Liver (tissue), 3 donors: ENCODE results near the gene B3GALNT1.

ENCODE experiments used
- ATF3 ChIP-seq: IDR thresholded peaks from 2 replicates; pipeline ENCODE4 v1.6.1; 2016; ENCODE audit warnings: antibody characterized with exemption
- CTCF ChIP-seq: fragments of 150-350 bp; IDR thresholded peaks from 2 replicates; pipeline ENCODE4 v1.5.1; 2017; ENCODE audit warnings: improper control_type of control experiment, low read depth, low read length; ENCODE audit not compliant: missing input control
- EGR1 ChIP-seq, 2 donors: IDR thresholded peaks; 2 replicates each; pipeline ENCODE4 v1.6.1; 2016 to 2018; ENCODE audit warnings: antibody characterized with exemption in 2 of 2, low read depth in 2 of 2
- FOXA1 ChIP-seq: IDR thresholded peaks from 2 replicates; pipeline ENCODE4 v1.6.1; 2016; ENCODE audit warnings: antibody characterized with exemption
- FOXA2 ChIP-seq: IDR thresholded peaks from 2 replicates; pipeline ENCODE4 v1.6.1; 2016; ENCODE audit warnings: antibody characterized with exemption
- GABPA ChIP-seq, 2 donors: IDR thresholded peaks in 1 of 2; conservative IDR thresholded peaks in 1 of 2; 2 replicates each; pipeline ENCODE4 v1.6.1; 2016; ENCODE audit warnings: antibody characterized with exemption in 2 of 2, mild to moderate bottlenecking in 1 of 2, moderate library complexity in 1 of 2
- HNF4A ChIP-seq, 2 donors: conservative IDR thresholded peaks; 2 replicates each; pipeline ENCODE4 v1.6.1; 2016; ENCODE audit warnings: antibody characterized with exemption in 2 of 2, mild to moderate bottlenecking in 2 of 2
- JUND ChIP-seq, 2 donors: IDR thresholded peaks; 2 replicates each; pipeline ENCODE4 v1.6.1; 2016; ENCODE audit warnings: antibody characterized with exemption in 2 of 2
- RAD21 ChIP-seq, 2 donors: IDR thresholded peaks; 2 replicates each; pipeline ENCODE4 v1.6.1; 2016; ENCODE audit warnings: antibody characterized with exemption in 2 of 2, mild to moderate bottlenecking in 2 of 2
- REST ChIP-seq: IDR thresholded peaks from 2 replicates; pipeline ENCODE4 v1.6.1; 2016; ENCODE audit warnings: antibody characterized with exemption, mild to moderate bottlenecking
- SP1 ChIP-seq: IDR thresholded peaks from 2 replicates; pipeline ENCODE4 v1.6.1; 2018; ENCODE audit warnings: antibody characterized with exemption, mild to moderate bottlenecking
- TAF1 ChIP-seq: conservative IDR thresholded peaks from 2 replicates; pipeline ENCODE4 v1.6.1; 2016; ENCODE audit warnings: antibody characterized with exemption, mild to moderate bottlenecking
- YY1 ChIP-seq: IDR thresholded peaks from 2 replicates; pipeline ENCODE4 v1.6.1; 2016; ENCODE audit warnings: antibody characterized with exemption, mild to moderate bottlenecking
- ZBTB33 ChIP-seq: IDR thresholded peaks from 2 replicates; pipeline ENCODE4 v1.6.1; 2016; ENCODE audit warnings: antibody characterized with exemption
- donor health status: healthy.
- donor health status: healthy.

- TF ChIP-seq CTCF = no peak
- no peak for TF ChIP-seq YY1
- no peak for TF ChIP-seq FOXA1
- TF ChIP-seq GABPA (IDR thresholded peaks at IDR 0.05 in 1 of 2, conservative IDR thresholded peaks at IDR 0.05 in 1 of 2) = no peak
- no peak for TF ChIP-seq RAD21 (IDR thresholded peaks at IDR 0.05)
- no peak for TF ChIP-seq ZBTB33
- TF ChIP-seq ATF3 = no peak
- no peak for TF ChIP-seq EGR1 (IDR thresholded peaks at IDR 0.05; ENCODE audit: low read depth in 2 of 2)
- no peak for TF ChIP-seq SP1
- TF ChIP-seq REST = no peak
- TF ChIP-seq FOXA2 = no peak
- TF ChIP-seq TAF1 = no peak
- no peak for TF ChIP-seq JUND (IDR thresholded peaks at IDR 0.05)
- no peak for TF ChIP-seq HNF4A (conservative IDR thresholded peaks at IDR 0.05)
Measured at GRCh38 chr3:161066930-161067329, 38.2 kb downstream of the B3GALNT1 start.
